Parathyroid adenoma (tissue), 2 donors: ENCODE data around the gene BAG5.

Source experiments
- H2AFZ ChIP-seq: fragments of 300-600 bp; sonication (generic); one replicate; pipeline ENCODE4 v1.7.0; 2017; ENCODE audit warnings: antibody characterized with exemption, mild to moderate bottlenecking
- H3K27ac ChIP-seq: fragments of 300-600 bp; sonication (generic); one replicate; pipeline ENCODE4 v1.7.0; 2017
- H3K27me3 ChIP-seq: fragments of 300-600 bp; sonication (generic); one replicate; pipeline ENCODE4 v1.7.0; 2017; ENCODE audit warnings: low read length; ENCODE audit not compliant: control insufficient read depth, insufficient read depth
- H3K36me3 ChIP-seq: fragments of 300-600 bp; sonication (generic); one replicate; pipeline ENCODE4 v1.7.0; 2017; ENCODE audit warnings: low read length; ENCODE audit not compliant: control insufficient read depth, insufficient read depth
- H3K4me1 ChIP-seq: fragments of 300-600 bp; sonication (generic); one replicate; pipeline ENCODE4 v1.7.0; 2017; ENCODE audit warnings: control low read depth
- H3K4me2 ChIP-seq: fragments of 300-600 bp; sonication (generic); one replicate; pipeline ENCODE4 v1.7.0; 2017; ENCODE audit warnings: low read length
- H3K4me3 ChIP-seq: fragments of 300-600 bp; sonication (generic); one replicate; pipeline ENCODE4 v1.7.0; 2017; ENCODE audit warnings: low read depth, low read length
- H3K79me2 ChIP-seq: fragments of 300-600 bp; sonication (generic); one replicate; pipeline ENCODE4 v1.7.0; 2017; ENCODE audit warnings: control low read depth
- H3K9ac ChIP-seq: fragments of 300-600 bp; sonication (generic); one replicate; pipeline ENCODE4 v1.7.0; 2017; ENCODE audit warnings: mild to moderate bottlenecking
- H3K9me3 ChIP-seq: fragments of 300-600 bp; sonication (generic); one replicate; pipeline ENCODE4 v1.7.0; 2017; ENCODE audit warnings: low read length; ENCODE audit not compliant: control insufficient read depth
- TF ChIP-seq, protein P1 (sequence below): fragments of 300-600 bp; sonication (generic); IDR thresholded peaks from one replicate; pipeline ENCODE4 v1.7.0; 2017; ENCODE audit warnings: antibody characterized with exemption, mild to moderate bottlenecking
- donor health status: primary hyperparathyroidism.

The BAG5 gene

DNA sequence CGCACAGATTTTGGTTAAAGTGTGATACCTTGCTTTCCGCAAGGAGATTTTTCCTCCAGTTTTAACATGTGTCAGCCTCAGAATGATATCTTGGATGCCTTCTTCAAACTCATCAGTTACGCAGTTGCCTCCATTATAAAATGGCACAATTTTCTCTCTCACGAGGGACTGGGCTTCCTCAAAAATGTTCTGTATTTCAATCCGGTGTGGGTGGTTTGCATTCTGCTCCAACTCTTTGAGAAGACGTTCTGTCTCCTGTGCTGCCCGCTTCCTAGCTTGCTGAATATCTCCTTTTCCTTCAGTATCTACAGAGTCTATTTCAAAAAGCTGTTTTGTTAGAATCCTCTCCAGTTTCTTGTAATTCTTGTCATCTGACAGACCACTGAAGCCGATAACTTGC lies 1.8 kb downstream of the BAG5 start:
- Histone ChIP-seq H3K27ac (no peak overlapping the region), H3K4me1 (peaks cover 13% of the 10 kb centered on the region), H3K4me3 (peak overlapping the region; percentile 88), H3K4me2 (peak overlapping the region; percentile 83), H2AFZ (no peak overlapping the region), H3K79me2 (peaks cover 62% of the 10 kb centered on the region), H3K9me3 (no peaks in the 10 kb centered on the region), H3K27me3 (no peaks in the 10 kb centered on the region), H3K9ac (no peak overlapping the region), H3K36me3 (no peaks in the 10 kb centered on the region)
- TF ChIP-seq, protein P1, sequence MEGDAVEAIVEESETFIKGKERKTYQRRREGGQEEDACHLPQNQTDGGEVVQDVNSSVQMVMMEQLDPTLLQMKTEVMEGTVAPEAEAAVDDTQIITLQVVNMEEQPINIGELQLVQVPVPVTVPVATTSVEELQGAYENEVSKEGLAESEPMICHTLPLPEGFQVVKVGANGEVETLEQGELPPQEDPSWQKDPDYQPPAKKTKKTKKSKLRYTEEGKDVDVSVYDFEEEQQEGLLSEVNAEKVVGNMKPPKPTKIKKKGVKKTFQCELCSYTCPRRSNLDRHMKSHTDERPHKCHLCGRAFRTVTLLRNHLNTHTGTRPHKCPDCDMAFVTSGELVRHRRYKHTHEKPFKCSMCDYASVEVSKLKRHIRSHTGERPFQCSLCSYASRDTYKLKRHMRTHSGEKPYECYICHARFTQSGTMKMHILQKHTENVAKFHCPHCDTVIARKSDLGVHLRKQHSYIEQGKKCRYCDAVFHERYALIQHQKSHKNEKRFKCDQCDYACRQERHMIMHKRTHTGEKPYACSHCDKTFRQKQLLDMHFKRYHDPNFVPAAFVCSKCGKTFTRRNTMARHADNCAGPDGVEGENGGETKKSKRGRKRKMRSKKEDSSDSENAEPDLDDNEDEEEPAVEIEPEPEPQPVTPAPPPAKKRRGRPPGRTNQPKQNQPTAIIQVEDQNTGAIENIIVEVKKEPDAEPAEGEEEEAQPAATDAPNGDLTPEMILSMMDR: no peak

DNA sequence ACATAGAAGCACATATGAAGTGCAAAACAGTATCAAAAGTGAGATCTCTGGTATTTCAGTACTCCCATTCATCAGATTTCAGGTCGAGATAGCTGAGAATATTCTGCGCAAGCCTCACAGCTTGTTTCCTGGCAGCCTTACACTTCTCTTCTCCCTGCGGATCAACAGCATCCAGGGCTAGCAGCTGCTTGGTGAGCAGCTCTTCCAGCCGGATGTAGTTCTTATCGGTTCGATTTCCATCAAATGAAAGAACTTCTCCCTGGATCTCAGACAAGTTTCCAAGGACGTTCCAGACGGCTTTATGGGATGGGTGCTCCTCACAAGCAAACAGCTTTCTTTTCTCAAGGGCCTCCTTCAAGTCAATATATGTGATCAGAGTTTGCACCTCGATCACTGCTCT lies 2.7 kb downstream of the BAG5 start:
- H3K4me1 ChIP-seq: peaks cover 16% of the 10 kb centered on the region

DNA sequence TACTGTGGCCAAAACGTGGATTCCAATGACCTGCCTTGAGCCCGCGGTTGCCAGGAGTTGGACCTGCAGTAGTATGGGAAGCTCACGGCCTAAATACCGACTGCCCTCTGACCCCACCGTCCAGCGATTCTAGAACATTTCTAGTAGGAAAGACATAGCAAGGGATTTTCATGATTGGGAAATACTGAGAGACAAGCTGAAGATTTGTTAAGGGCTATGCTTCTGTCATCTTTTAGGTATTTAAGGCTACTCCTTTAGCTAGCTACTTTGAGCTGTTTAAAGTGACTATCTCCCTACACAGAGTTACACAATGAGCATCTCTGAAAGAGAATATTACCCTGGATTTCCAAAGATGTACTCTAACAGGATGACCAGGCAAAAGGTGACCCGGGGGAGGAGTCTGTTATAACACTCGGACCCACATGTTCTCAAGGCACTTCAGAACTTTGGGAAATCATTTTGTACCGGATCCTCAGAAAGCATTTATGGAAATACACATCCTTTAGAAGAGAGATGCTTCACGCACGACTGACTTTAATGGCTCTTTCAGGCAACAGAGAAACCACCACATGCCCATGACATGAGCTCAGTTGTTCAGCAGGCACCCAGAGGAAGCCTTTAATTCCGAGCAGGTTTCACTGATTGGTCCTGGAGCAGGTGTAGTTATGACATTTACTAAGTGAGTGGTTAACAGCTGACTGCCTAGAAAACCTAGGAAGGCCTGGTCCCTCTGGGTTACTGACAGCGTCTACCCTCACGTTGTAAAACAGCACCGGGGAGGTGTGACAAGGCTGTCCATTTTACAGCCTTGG lies 4.2 kb downstream of the BAG5 start:
- TF ChIP-seq, protein P1: no peak
- H3K9ac ChIP-seq: no peak overlapping the region
- no peak overlapping the region for H3K4me3 ChIP-seq
- peaks cover 17% of the 10 kb centered on the region for H3K4me1 ChIP-seq
- no peaks in the 10 kb centered on the region for H3K9me3 ChIP-seq
- peaks cover 44% of the 10 kb centered on the region for H3K79me2 ChIP-seq
- no peak overlapping the region for H3K27ac ChIP-seq
- H3K4me2 ChIP-seq: no peak overlapping the region
- no peaks in the 10 kb centered on the region for H3K36me3 ChIP-seq
- no peak overlapping the region for H2AFZ ChIP-seq
- H3K27me3 ChIP-seq: no peaks in the 10 kb centered on the region

More for the DNA sequence above, 2.7 kb downstream of the BAG5 start:
- no peak overlapping the region for H3K4me2 ChIP-seq
- H3K36me3 ChIP-seq: no peaks in the 10 kb centered on the region
- H3K9ac ChIP-seq: no peak overlapping the region
- no peaks in the 10 kb centered on the region for H3K9me3 ChIP-seq
- no peak overlapping the region for H3K27ac ChIP-seq
- no peak overlapping the region for H3K4me3 ChIP-seq
- TF ChIP-seq, protein P1: no peak
- no peak overlapping the region for H2AFZ ChIP-seq
- H3K27me3 ChIP-seq: no peaks in the 10 kb centered on the region
- H3K79me2 ChIP-seq: peaks cover 54% of the 10 kb centered on the region

DNA sequence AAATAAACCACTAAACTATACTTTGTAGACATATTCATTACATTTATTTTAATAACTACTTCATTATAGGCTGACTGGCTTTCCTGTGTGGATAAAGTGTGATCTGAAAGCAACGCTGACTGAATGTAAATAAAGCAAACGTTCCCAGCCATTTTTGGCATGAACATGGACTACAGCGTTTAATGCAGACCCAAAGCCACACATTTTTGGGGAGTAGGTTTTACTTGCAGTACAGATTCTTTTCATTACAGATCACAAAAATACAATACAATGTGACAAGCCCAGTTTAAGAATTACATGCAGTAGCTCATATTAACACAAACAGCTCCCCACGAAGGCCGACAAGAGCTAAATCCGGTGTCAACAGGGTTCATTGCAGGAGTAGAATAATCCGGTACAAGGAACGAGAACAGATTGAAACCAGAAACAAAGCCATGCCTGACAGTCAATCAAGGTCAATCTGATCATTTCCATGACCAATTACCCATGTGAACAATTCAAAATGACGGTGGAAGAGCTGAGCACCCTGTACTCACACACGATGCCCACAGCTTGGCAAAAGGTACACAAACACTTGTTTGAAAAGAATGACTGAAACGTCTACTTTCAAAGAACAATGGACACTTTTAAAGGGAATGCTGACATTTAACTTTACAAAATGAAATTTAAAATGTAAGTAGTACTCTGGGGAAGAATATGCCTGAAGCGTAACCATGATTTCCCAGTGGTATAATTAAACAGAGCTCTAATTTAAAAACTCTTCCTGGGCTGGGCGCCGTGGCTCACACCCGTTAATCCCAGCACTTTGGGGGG lies 5.3 kb downstream of the BAG5 start:
- H3K36me3 ChIP-seq: no peaks in the 10 kb centered on the region
- TF ChIP-seq, protein P1: no peak
- no peaks in the 10 kb centered on the region for H3K9me3 ChIP-seq
- H3K79me2 ChIP-seq: peaks cover 44% of the 10 kb centered on the region
- H3K9ac ChIP-seq: no peak overlapping the region
- H3K27me3 ChIP-seq: no peaks in the 10 kb centered on the region
- H2AFZ ChIP-seq: no peak overlapping the region
- no peak overlapping the region for H3K27ac ChIP-seq
- no peak overlapping the region for H3K4me2 ChIP-seq
- no peak overlapping the region for H3K4me3 ChIP-seq
- H3K4me1 ChIP-seq: peaks cover 17% of the 10 kb centered on the region
